H1 (cell line): Measurements from ENCODE around the gene SMIM17. TPM values are rescaled to one million over a fixed set of nuclear protein-coding genes. Genes with fewer than 3 reads are reported as not detected.

Source experiments
- CTCF ChIA-PET: fragments of 300-600 bp; sonication (Branson Sonifier 250); formaldehyde crosslinking; loops from one replicate; lab custom pipeline; 2021; ENCODE audit not compliant: partially characterized antibody; lab: Charles Lee
- POLR2A ChIA-PET: fragments of 300-600 bp; sonication (Branson Sonifier 250); formaldehyde crosslinking; loops from one replicate; lab custom pipeline; 2021; ENCODE audit warnings: inconsistent platforms; ENCODE audit not compliant: partially characterized antibody; lab: Charles Lee
- DNase-seq, 2 experiments: peaks; one replicate each; pipeline versions ENCODE4 v3.0.0 to v3.0.0-alpha.2; 2010 to 2022; ENCODE audit warnings: low spot score in 2 of 2, low read depth in 1 of 2, mixed read lengths in 1 of 2
- FAIRE-seq: peaks from 2 replicates; lab custom pipeline; 2011; peaks lifted over from hg19 to GRCh38; lab: Jason Lieb, UNC
- H2AFZ ChIP-seq: 2 replicates; pipeline ENCODE4 v1.8.1; 2012; ENCODE audit warnings: low read length, inconsistent platforms
- H2AK5ac ChIP-seq: 2 replicates; pipeline ENCODE4 v1.6.1; 2013; ENCODE audit warnings: low read depth, low read length
- H2BK120ac ChIP-seq: replicated peaks from 2 replicates; pipeline ENCODE3; 2013; ENCODE audit warnings: low read depth, low read length, inconsistent platforms
- H2BK12ac ChIP-seq: 2 replicates; pipeline ENCODE4 v1.6.1; 2013; ENCODE audit warnings: low read depth, low read length
- H2BK15ac ChIP-seq: 2 replicates; pipeline ENCODE4 v1.6.1; 2013; ENCODE audit warnings: low read length
- H2BK20ac ChIP-seq: 2 replicates; pipeline ENCODE4 v1.6.1; 2013; ENCODE audit warnings: low read length
- H2BK5ac ChIP-seq: 2 replicates; pipeline ENCODE4 v1.6.1; 2013; ENCODE audit warnings: low read depth, low read length
- H3K14ac ChIP-seq: 2 replicates; pipeline ENCODE4 v1.6.1; 2013; ENCODE audit warnings: inconsistent platforms; ENCODE audit not compliant: insufficient read length
- H3K18ac ChIP-seq: 2 replicates; pipeline ENCODE4 v1.6.1; 2013; ENCODE audit warnings: low read length; ENCODE audit errors: extremely low read depth
- H3K23ac ChIP-seq: 2 replicates; pipeline ENCODE4 v1.6.1; 2013; ENCODE audit warnings: inconsistent platforms; ENCODE audit not compliant: insufficient read length
- H3K23me2 ChIP-seq: 2 replicates; pipeline ENCODE4 v1.6.1; 2013; ENCODE audit warnings: low read depth, low read length
- H3K27ac ChIP-seq: 2 replicates; pipeline ENCODE4 v1.6.1; 2011; ENCODE audit warnings: low read depth, low read length, inconsistent platforms
- H3K27me3 ChIP-seq, 4 experiments: replicated peaks in 1 of 4; 1 replicate in 1 of 4; 2 replicates in 3 of 4; pipeline versions ENCODE4 v1.6.1 to v1.8.1; 2011 to 2013; ENCODE audit warnings: low read length in 3 of 4, mild to moderate bottlenecking in 3 of 4, inconsistent platforms in 2 of 4, mixed read lengths in 2 of 4, moderate library complexity in 1 of 4; ENCODE audit not compliant: control insufficient read depth in 3 of 4, insufficient read depth in 3 of 4; ENCODE audit errors: extremely low read depth in 1 of 4
- H3K36me3 ChIP-seq, 4 experiments: 2 replicates each; pipeline versions ENCODE4 v1.6.1 to v1.8.1; 2011 to 2013; ENCODE audit warnings: mild to moderate bottlenecking in 4 of 4, low read length in 3 of 4, moderate library complexity in 2 of 4, control low read depth in 1 of 4, inconsistent platforms in 1 of 4; ENCODE audit not compliant: insufficient read depth in 4 of 4, control insufficient read depth in 2 of 4
- H3K4ac ChIP-seq: replicated peaks from 2 replicates; pipeline ENCODE3; 2013; ENCODE audit warnings: low read length, low read depth, mixed read lengths, inconsistent platforms; ENCODE audit not compliant: insufficient read length
- H3K4me1 ChIP-seq, 4 experiments: replicated peaks in 1 of 4; 1 replicate in 1 of 4; 2 replicates in 3 of 4; pipeline versions ENCODE4 v1.6.1 to v1.8.1; 2011 to 2013; ENCODE audit warnings: low read length in 3 of 4, inconsistent platforms in 2 of 4, mixed read lengths in 1 of 4; ENCODE audit not compliant: insufficient read depth in 4 of 4, control insufficient read depth in 3 of 4
- H3K4me2 ChIP-seq, 2 experiments: 2 replicates each; pipeline versions ENCODE4 v1.6.1 to v1.8.1; 2011 to 2013; ENCODE audit warnings: low read depth in 2 of 2, low read length in 2 of 2, control low read depth in 1 of 2, inconsistent platforms in 1 of 2, mild to moderate bottlenecking in 1 of 2; ENCODE audit not compliant: insufficient read depth in 1 of 2
- H3K4me3 ChIP-seq, 4 experiments: fragments of 200-600, 300-600 bp in 1 of 4; sonication (generic), shearing (Covaris generic), sonication (Bioruptor Twin) in 1 of 4; 2 replicates each; pipeline versions ENCODE4 v1.5.1 to v1.8.1; 2011 to 2016; ENCODE audit warnings: low read length in 4 of 4, low read depth in 3 of 4, control low read depth in 2 of 4, inconsistent platforms in 2 of 4, mild to moderate bottlenecking in 2 of 4, mixed read lengths in 1 of 4, moderate library complexity in 1 of 4; ENCODE audit not compliant: insufficient read depth in 2 of 4; ENCODE audit errors: extremely low read depth in 1 of 4
- H3K56ac ChIP-seq: replicated peaks from 2 replicates; pipeline ENCODE3; 2013; ENCODE audit warnings: low read depth, mild to moderate bottlenecking, mixed read lengths, low read length, inconsistent platforms; ENCODE audit not compliant: insufficient read length
- H3K79me1 ChIP-seq: 2 replicates; pipeline ENCODE4 v1.6.1; 2013; ENCODE audit warnings: low read depth, low read length, control low read depth
- H3K79me2 ChIP-seq, 2 experiments: 2 replicates each; pipeline versions ENCODE4 v1.6.1 to v1.8.1; 2012 to 2013; ENCODE audit warnings: low read length in 2 of 2, mild to moderate bottlenecking in 2 of 2, inconsistent platforms in 1 of 2; ENCODE audit not compliant: insufficient read depth in 2 of 2, control insufficient read depth in 1 of 2
- H3K9ac ChIP-seq, 4 experiments: replicated peaks in 1 of 4; 1 replicate in 1 of 4; 2 replicates in 3 of 4; pipeline versions ENCODE4 v1.6.1 to v1.8.1; 2011 to 2013; ENCODE audit warnings: low read depth in 3 of 4, low read length in 3 of 4, control low read depth in 2 of 4, mild to moderate bottlenecking in 2 of 4, moderate library complexity in 2 of 4, inconsistent platforms in 1 of 4; ENCODE audit errors: extremely low read depth in 1 of 4
- H3K9me3 ChIP-seq, 2 experiments: 2 replicates each; pipeline versions ENCODE4 v1.6.1 to v1.8.1; 2012 to 2013; ENCODE audit warnings: mild to moderate bottlenecking in 2 of 2, moderate library complexity in 2 of 2, control low read depth in 1 of 2, inconsistent platforms in 1 of 2, low read depth in 1 of 2, low read length in 1 of 2, mixed read lengths in 1 of 2; ENCODE audit not compliant: insufficient read depth in 2 of 2
- H4K20me1 ChIP-seq, 2 experiments: replicated peaks in 1 of 2; 2 replicates each; pipeline versions ENCODE3 to v1.8.1; 2011 to 2013; ENCODE audit warnings: inconsistent platforms in 2 of 2, low read length in 2 of 2, mild to moderate bottlenecking in 1 of 2; ENCODE audit not compliant: insufficient read depth in 2 of 2, control insufficient read depth in 1 of 2
- H4K5ac ChIP-seq: 2 replicates; pipeline ENCODE4 v1.6.1; 2013; ENCODE audit warnings: low read length, low read depth, mixed read lengths, inconsistent platforms; ENCODE audit not compliant: insufficient read length
- H4K8ac ChIP-seq: 2 replicates; pipeline ENCODE4 v1.8.0; 2013; ENCODE audit warnings: mild to moderate bottlenecking, moderate library complexity, low read length, inconsistent platforms; ENCODE audit not compliant: insufficient read depth; ENCODE audit errors: extremely low read depth
- H4K91ac ChIP-seq: replicated peaks from 2 replicates; pipeline ENCODE3; 2013; ENCODE audit warnings: low read length, mixed read lengths, inconsistent platforms; ENCODE audit not compliant: insufficient read length
- BACH1 ChIP-seq: IDR thresholded peaks from 2 replicates; pipeline ENCODE4 v1.6.1; 2012; ENCODE audit warnings: low read length, improper control_type of control experiment
- KDM1A ChIP-seq: fragments of 200-600, 300-600 bp; sonication (generic); IDR thresholded peaks from 2 replicates; pipeline ENCODE4 v1.7.1; 2016; ENCODE audit warnings: mild to moderate bottlenecking, low read length, borderline replicate concordance
- RAD21 ChIP-seq, 2 experiments: IDR thresholded peaks in 1 of 2; conservative IDR thresholded peaks in 1 of 2; 2 replicates each; pipeline ENCODE4 v1.6.1; 2011; ENCODE audit warnings: low read depth in 2 of 2, low read length in 2 of 2, improper control_type of control experiment in 1 of 2, inconsistent platforms in 1 of 2, mild to moderate bottlenecking in 1 of 2, moderate library complexity in 1 of 2
- WGBS, 2 experiments: shearing (Covaris generic) in 1 of 2; methylation state at CpG; one replicate each; pipeline versions ENCODE4 v1.1.6 to v1.1.7; 2013 to 2015; ENCODE audit warnings: low lambda C conversion rate in 2 of 2, mixed read lengths in 2 of 2, inconsistent platforms in 1 of 2, low coverage in 1 of 2, missing lambda C conversion rate in 1 of 2; ENCODE audit not compliant: insufficient replicate concordance in 2 of 2, insufficient coverage in 1 of 2, insufficient read length in 1 of 2; ENCODE audit errors: extremely low coverage in 1 of 2, missing lambda C conversion rate in 1 of 2; 5-methylcytosine and 5-hydroxymethylcytosine counted together
- polyA plus RNA-seq, 7 experiments: library from polyadenylated mRNA; depleted of rRNA in 3 of 7; stranded (reverse) in 5 of 7; unstranded in 2 of 7; fragments of >200 nt in 5 of 7; fragments of 200-250 nt in 2 of 7; gene quantifications; 1 replicate in 5 of 7; 2 replicates in 1 of 7; 4 replicates in 1 of 7; pipeline versions ENCODE4 v1.2.1 to v1.2.3, GENCODE V29; 2011 to 2013; ENCODE audit warnings: missing spikeins in 2 of 7, mixed read lengths in 2 of 7
- total RNA-seq: library from RNA; stranded (reverse); fragmentation: NEBNext Ultra II Directional; extraction: Animal tissue kit (Norgen Biotek cat#: 25700); gene quantifications from 2 replicates; pipeline ENCODE4 v1.2.1, GENCODE V29; 2021
- TF ChIP-seq, protein P1 (sequence below), 3 experiments: IDR thresholded peaks; 1 replicate in 2 of 3; 2 replicates in 1 of 3; pipeline versions ENCODE4 v1.5.1 to v1.6.1; 2011; ENCODE audit warnings: low read length in 3 of 3, mild to moderate bottlenecking in 3 of 3, inconsistent platforms in 2 of 3, low read depth in 1 of 3, moderate library complexity in 1 of 3; ENCODE audit not compliant: insufficient read depth in 1 of 3; ENCODE audit errors: control extremely low read depth in 1 of 3

The SMIM17 gene
- total and polyA plus RNA-seq, 2 of the 8 experiments (the other 6 are each of a cell fraction or from before 2014, with no cell fraction given), result 0.06 TPM; not detected in 1

DNA sequence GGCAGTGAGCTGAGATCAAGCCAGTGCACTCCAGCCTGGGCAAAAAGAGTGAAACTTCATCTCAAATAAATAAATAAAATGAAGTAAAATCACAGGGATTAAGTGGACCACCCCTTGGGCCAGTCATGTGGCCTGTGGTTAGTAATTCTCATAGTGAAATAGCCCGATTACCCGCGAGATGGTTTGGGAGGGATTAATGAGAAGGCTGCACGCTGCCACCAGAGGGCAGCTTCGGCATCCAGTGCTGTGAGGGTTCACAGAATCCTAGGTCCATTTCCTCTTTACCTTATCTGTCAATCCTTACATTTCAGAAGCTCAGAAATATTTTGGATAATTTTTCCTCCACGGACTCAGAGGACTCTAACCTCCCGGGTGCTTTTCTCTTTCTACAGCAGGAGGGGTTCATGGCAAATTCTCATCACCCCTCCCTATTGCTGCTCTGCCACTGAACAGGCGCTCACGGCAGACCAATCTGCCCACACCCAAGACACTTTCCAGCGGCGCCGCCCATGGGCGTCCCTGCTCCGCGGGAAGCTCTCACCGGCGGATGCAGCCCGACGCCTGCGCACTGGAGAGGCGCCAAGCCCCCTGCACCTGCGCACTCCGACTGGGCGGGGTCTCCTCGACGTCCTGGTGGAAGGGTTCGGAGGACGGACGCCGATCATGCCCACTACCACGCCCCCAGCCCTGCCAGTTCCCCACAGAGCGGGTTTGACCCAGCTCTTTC lies 17.6 kb downstream of the SMIM17 start:
- DNase-seq (no peak), FAIRE-seq (no peak)
- H2BK12ac ChIP-seq, result no peak overlapping the region
- no peaks in the 10 kb centered on the region for H3K4me1 ChIP-seq
- no peaks in the 10 kb centered on the region for H4K20me1 ChIP-seq
- no peak overlapping the region for H3K23ac ChIP-seq
- no peak overlapping the region for H3K56ac ChIP-seq
- H3K27me3 ChIP-seq, result no peaks in the 10 kb centered on the region
- TF ChIP-seq, protein P1, sequence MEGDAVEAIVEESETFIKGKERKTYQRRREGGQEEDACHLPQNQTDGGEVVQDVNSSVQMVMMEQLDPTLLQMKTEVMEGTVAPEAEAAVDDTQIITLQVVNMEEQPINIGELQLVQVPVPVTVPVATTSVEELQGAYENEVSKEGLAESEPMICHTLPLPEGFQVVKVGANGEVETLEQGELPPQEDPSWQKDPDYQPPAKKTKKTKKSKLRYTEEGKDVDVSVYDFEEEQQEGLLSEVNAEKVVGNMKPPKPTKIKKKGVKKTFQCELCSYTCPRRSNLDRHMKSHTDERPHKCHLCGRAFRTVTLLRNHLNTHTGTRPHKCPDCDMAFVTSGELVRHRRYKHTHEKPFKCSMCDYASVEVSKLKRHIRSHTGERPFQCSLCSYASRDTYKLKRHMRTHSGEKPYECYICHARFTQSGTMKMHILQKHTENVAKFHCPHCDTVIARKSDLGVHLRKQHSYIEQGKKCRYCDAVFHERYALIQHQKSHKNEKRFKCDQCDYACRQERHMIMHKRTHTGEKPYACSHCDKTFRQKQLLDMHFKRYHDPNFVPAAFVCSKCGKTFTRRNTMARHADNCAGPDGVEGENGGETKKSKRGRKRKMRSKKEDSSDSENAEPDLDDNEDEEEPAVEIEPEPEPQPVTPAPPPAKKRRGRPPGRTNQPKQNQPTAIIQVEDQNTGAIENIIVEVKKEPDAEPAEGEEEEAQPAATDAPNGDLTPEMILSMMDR (IDR thresholded peaks at IDR 0.05; ENCODE audit: control extremely low read depth in 1 of 3, insufficient read depth in 1 of 3, low read depth in 1 of 3, low read length in 3 of 3), result peak in 2 of 3 experiments; percentile 8 to 10; a peak in 2 of 4 replicates
- no peak for TF ChIP-seq KDM1A
- no peak for TF ChIP-seq BACH1
- TF ChIP-seq RAD21 (IDR thresholded peaks at IDR 0.05 in 1 of 2, conservative IDR thresholded peaks at IDR 0.05 in 1 of 2; ENCODE audit: low read depth in 2 of 2, low read length in 2 of 2), result peak in 1 of 2 experiments; percentile 18; a peak in 2 of 4 replicates
- H3K9ac ChIP-seq, result no peak overlapping the region
- no peaks in the 10 kb centered on the region for H3K79me2 ChIP-seq
- H3K4ac ChIP-seq, result no peak overlapping the region
- no peaks in the 10 kb centered on the region for H3K79me1 ChIP-seq
- H2BK5ac ChIP-seq, result no peak overlapping the region
- no peaks in the 10 kb centered on the region for H3K23me2 ChIP-seq
- no peak overlapping the region for H2BK120ac ChIP-seq
- H3K4me2 ChIP-seq, result no peak overlapping the region
- H4K8ac ChIP-seq, result no peak overlapping the region
- CTCF ChIA-PET, result no interaction called here
- no peak overlapping the region for H3K14ac ChIP-seq
- no peak overlapping the region for H2BK20ac ChIP-seq
- H2AFZ ChIP-seq, result no peak overlapping the region
- H4K91ac ChIP-seq, result no peak overlapping the region
- no peaks in the 10 kb centered on the region; a peak in 1 of 8 replicates for H3K36me3 ChIP-seq
- POLR2A ChIA-PET, result no interaction called here
- no peak overlapping the region for H3K18ac ChIP-seq
- H4K5ac ChIP-seq, result no peak overlapping the region
- no peak overlapping the region for H2AK5ac ChIP-seq
- peaks cover 48 to 82% of the 10 kb centered on the region in 2 experiments for H3K9me3 ChIP-seq
- no peak overlapping the region for H2BK15ac ChIP-seq
- H3K27ac ChIP-seq, result no peak overlapping the region
- H3K4me3 ChIP-seq, result no peak overlapping the region
- 86% methylated on average over 29 of the region's 32 CpGs; no CpG with 5 or more reads in 1 of the 2 experiments for WGBS, 2 experiments
